Fibroblast of skin of abdomen (primary cell): Measurements from ENCODE around the gene RDH5.
A peak's percentile ranks its signal among the peaks of the same experiment; 100 is the strongest.

Experiments used
- DNase-seq: peaks from one replicate; pipeline ENCODE4 v3.0.0-alpha.2; 2013

RDH5 gene

GRCh38 chr12:55712700-55713415, 7.3 kb upstream of the RDH5 start:
- no peak for DNase-seq

- DNase-seq, result peak; percentile 84
Measured at GRCh38 chr12:55713721-55714120, 6.5 kb upstream of the RDH5 start.

- no peak for DNase-seq
Measured at GRCh38 chr12:55715169-55715764, 4.9 kb upstream of the RDH5 start.

GRCh38 chr12:55715833-55716581, 4.2 kb upstream of the RDH5 start, which contains the start of gene BLOC1S1:
Gene BLOC1S1, plus strand, starts transcription at chr12:55716046. Its CDS starts 6 bp downstream, at chr12:55716052.
- DNase-seq, result peak; percentile 96

GRCh38 chr12:55716582-55716957, 3.6 kb upstream of the RDH5 start:
- DNase-seq, result no peak

GRCh38 chr12:55717011-55718007, 2.9 kb upstream of the RDH5 start:
- DNase-seq, result peak; percentile 52

- no peak for DNase-seq
Measured at GRCh38 chr12:55718015-55718414, 2.2 kb upstream of the RDH5 start.

GRCh38 chr12:55718624-55719275, 1.4 kb upstream of the RDH5 start:
- DNase-seq, result peak; percentile 29

GRCh38 chr12:55719371-55719770, 822 bp upstream of the RDH5 start:
- DNase-seq, result no peak

- peak; percentile 86 for DNase-seq
Measured at GRCh38 chr12:55720894-55721444, 776 bp downstream of the RDH5 start.

- no peak for DNase-seq
Measured at GRCh38 chr12:55721601-55722213, 1.5 kb downstream of the RDH5 start.

GRCh38 chr12:55722948-55723347, 2.8 kb downstream of the RDH5 start:
- DNase-seq, result no peak

GRCh38 chr12:55723516-55724225, 3.5 kb downstream of the RDH5 start:
- DNase-seq, result no peak

GRCh38 chr12:55724226-55724939, 4.2 kb downstream of the RDH5 start:
- peak; percentile 63 for DNase-seq

- DNase-seq, result no peak
Measured at GRCh38 chr12:55724940-55725309, 4.7 kb downstream of the RDH5 start.

- no peak for DNase-seq
Measured at GRCh38 chr12:55725556-55725955, 5.4 kb downstream of the RDH5 start.

GRCh38 chr12:55726971-55727370, 6.8 kb downstream of the RDH5 start:
- DNase-seq, result no peak

GRCh38 chr12:55727643-55728185, 7.5 kb downstream of the RDH5 start:
- no peak for DNase-seq

GRCh38 chr12:55728186-55728938, 8.2 kb downstream of the RDH5 start:
- DNase-seq, result peak; percentile 77
